Fibroblast of peridontal ligament (primary cell): ENCODE measurements around the gene CEP112.

Experiments
- DNase-seq: peaks from one replicate; pipeline ENCODE4 v3.0.0-alpha.2; 2010; ENCODE audit errors: extremely low read depth

CEP112 gene

GRCh38 chr17:65600518-65600917 lies 591.4 kb downstream of the CEP112 start:
- no peak for DNase-seq

DNA sequence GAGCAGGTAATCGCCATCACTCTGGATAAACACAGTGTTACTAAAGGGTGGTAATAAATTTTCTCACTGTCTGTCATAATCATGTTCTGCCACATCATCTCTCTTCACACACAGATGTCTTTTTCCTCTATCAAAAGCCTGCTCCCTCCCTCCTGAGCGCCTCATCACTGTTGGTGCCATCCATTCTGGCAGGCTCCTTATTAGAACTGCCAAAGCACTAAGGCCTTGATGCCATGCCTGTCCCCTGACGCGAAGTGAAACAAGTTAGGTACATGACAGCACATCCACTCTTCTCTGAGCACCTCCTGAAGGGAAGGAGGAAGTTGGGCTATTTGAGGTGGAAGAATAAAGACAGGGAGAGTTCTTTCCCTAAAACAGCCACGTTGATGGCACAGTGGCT lies 592.3 kb downstream of the CEP112 start:
- DNase-seq: no peak

DNA sequence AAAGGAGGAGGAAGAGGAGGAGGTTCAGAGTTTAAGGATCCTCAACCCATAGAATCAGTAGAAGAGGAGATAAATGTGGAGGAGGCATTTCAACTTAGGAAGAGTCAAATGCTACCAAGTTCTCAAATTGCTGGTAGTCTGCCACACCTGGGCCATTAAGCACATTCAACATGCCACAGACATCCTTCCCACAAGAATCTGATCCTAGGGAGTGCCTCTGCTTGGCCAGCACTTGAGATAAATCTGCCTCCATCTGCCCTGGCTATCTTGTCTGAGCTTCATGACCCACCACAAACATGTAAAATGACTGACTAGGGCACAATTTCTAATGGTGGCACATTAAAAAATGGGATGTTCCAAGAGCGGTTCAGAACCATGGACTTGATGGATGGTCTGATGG lies 593.2 kb downstream of the CEP112 start:
- no peak for DNase-seq

- peak; percentile 5 for DNase-seq
Observed at GRCh38 chr17:65595071-65595656, 596.8 kb downstream of the CEP112 start.

DNA sequence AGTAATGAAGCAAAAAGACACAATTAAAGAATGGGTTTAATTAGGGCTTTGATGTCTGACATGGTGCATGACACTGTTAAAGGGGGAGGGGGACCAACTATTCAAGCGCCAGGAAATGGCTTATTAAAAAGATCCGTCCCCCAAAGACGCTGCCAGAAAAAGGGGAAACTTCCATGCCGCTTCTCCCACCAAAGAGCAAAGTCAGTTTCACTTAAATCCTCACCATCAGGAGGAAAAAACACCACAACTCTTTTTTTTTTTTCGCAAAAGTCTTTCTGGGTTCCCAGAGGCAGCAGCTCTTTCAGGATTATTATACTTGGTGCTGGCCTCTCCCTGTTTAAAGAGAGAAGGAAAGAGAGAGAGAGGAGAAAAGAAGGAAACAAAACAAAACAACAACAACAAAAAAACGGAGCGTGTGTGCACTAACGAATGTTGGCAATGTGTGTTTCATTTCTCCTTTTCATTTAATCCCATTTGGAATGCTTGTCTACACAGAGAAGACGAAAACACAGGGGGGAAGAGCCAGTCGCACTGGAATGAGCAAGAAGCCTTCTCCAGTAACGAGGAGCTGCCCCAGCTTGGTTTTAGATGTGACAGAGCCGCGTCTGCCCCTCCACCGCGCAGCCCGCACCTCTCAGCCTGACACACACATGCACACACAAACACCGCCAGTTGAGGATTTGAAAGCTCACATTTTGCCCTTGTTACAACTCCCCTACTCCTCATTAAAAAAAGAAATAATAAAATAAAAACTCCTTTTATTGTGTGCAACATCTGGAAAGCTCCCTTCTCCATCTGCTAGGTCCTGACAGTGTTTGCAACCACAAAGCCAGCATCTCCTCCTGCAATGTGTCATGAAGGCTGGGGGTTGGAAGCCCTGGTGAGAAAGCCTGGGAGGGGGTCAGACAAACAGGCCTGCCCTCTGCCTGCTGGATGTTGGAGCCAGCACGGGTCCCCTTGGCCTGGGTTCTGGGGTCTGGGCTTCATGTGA lies 597.8 kb downstream of the CEP112 start:
- peak; percentile 41 for DNase-seq

- no peak for DNase-seq
Observed at GRCh38 chr17:65593092-65593854, 598.7 kb downstream of the CEP112 start.

- no peak for DNase-seq
Observed at GRCh38 chr17:65592125-65592965, 599.6 kb downstream of the CEP112 start.

DNA sequence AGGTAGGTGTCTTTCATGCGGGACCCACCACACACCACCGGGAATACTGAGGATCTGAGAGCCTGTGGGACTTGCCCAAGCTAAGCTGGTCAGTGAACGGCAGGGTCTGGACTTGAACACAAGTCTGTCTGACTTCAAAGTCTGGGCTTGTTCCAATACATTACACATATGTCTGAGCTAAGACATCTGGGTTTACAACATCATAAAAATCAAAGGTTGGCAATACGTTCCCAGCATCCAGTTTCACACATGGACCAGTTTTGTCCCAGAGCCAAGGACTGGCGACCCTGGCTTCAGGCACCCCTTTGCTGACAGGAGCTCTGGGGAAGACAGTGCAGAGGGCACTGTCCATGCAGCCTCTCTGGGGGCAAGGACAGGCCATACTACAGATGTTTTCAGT lies 602.6 kb downstream of the CEP112 start:
- peak; percentile 25 for DNase-seq

DNA sequence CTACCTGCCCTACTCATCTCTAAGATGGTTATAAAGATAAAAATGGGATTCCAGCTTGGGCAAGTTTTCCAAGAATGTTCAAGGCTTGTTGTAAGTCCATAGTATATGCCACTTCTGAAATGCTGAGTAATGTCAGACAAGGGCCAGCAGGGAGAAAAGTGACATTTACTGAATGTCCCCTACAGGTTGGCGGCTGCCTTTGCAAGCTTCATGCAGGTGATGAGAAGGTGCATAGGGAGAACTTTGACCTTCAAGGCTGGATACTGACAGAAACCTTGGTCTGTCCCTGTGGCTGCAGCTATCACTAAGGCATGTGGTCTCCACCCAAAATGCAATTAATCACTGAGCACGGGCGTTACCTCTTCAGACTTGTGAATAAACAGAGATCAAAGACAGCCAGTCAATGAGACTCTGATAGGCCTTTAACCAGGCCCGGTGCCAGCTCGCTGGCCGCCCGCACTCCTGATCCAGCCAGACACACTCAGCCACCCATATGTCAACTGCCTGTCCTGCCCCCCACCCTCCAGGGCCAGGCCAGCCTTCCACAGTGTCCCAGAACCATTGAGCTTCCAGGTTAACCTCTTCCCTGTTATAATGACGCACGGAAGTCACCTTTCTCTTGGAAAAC lies 603.6 kb downstream of the CEP112 start:
- DNase-seq: no peak

- DNase-seq: no peak
Observed at GRCh38 chr17:65587534-65588180, 604.3 kb downstream of the CEP112 start.

GRCh38 chr17:65586899-65587298 lies 605.0 kb downstream of the CEP112 start:
- no peak for DNase-seq
